Muscle layer of duodenum (tissue), 2 donors: ENCODE data around the gene LSM14B.

Source experiments
- H3K27ac ChIP-seq: one replicate; pipeline ENCODE4 v1.7.0; 2013; ENCODE audit warnings: mild to moderate bottlenecking, low read length
- H3K27me3 ChIP-seq: one replicate; pipeline ENCODE4 v1.7.0; 2013; ENCODE audit warnings: low read depth, mild to moderate bottlenecking, control low read depth, low read length
- H3K36me3 ChIP-seq, 2 donors: one replicate each; pipeline ENCODE4 v1.7.0; 2013; ENCODE audit warnings: low read length in 2 of 2, control low read depth in 1 of 2, mild to moderate bottlenecking in 1 of 2; ENCODE audit not compliant: insufficient read depth in 2 of 2, control insufficient read depth in 1 of 2
- H3K4me1 ChIP-seq, 2 donors: one replicate each; pipeline ENCODE4 v1.7.0; 2013; ENCODE audit warnings: low read length in 2 of 2, mild to moderate bottlenecking in 2 of 2, control low read depth in 1 of 2, moderate library complexity in 1 of 2; ENCODE audit not compliant: insufficient read depth in 2 of 2, control insufficient read depth in 1 of 2
- H3K4me3 ChIP-seq, 2 donors: one replicate each; pipeline ENCODE4 v1.7.0; 2013; ENCODE audit warnings: low read length in 2 of 2, low read depth in 1 of 2, mild to moderate bottlenecking in 1 of 2
- H3K9me3 ChIP-seq, 2 donors: one replicate each; pipeline ENCODE4 v1.7.0; 2013; ENCODE audit warnings: low read length in 2 of 2, control low read depth in 1 of 2, mild to moderate bottlenecking in 1 of 2; ENCODE audit not compliant: control insufficient read depth in 1 of 2
- donor health status: healthy.

LSM14B gene

GRCh38 chr20:62122654-62123449, 577 bp downstream of the LSM14B start:
- peak overlapping the region; percentile 44 to 85 for H3K4me3 ChIP-seq
- H3K36me3 ChIP-seq = peaks cover 24 to 28% of the 10 kb centered on the region in 2 donors
- H3K9me3 ChIP-seq = no peaks in the 10 kb centered on the region
- H3K4me1 ChIP-seq = peaks cover 9 to 18% of the 10 kb centered on the region in 2 donors
- H3K27me3 ChIP-seq = no peaks in the 10 kb centered on the region
- no peak overlapping the region for H3K27ac ChIP-seq

GRCh38 chr20:62123450-62124118, 1.3 kb downstream of the LSM14B start:
- Histone ChIP-seq H3K36me3 (peaks cover 31 to 35% of the 10 kb centered on the region in 2 donors), H3K27me3 (no peaks in the 10 kb centered on the region), H3K4me1 (peaks cover 9 to 18% of the 10 kb centered on the region in 2 donors), H3K4me3 (peak overlapping the region; percentile 44 to 85), H3K27ac (no peak overlapping the region), H3K9me3 (no peaks in the 10 kb centered on the region)

GRCh38 chr20:62126141-62126540, 3.9 kb downstream of the LSM14B start:
- H3K27ac ChIP-seq = no peak overlapping the region

GRCh38 chr20:62127799-62128198, 5.5 kb downstream of the LSM14B start:
- Histone ChIP-seq H3K4me3 (no peak overlapping the region), H3K36me3 (peaks cover 55 to 77% of the 10 kb centered on the region in 2 donors), H3K4me1 (peaks cover 9 to 17% of the 10 kb centered on the region in 2 donors), H3K27ac (no peak overlapping the region), H3K27me3 (no peaks in the 10 kb centered on the region), H3K9me3 (no peaks in the 10 kb centered on the region)

More at GRCh38 chr20:62126141-62126540, 3.9 kb downstream of the LSM14B start:
- peaks cover 49 to 61% of the 10 kb centered on the region in 2 donors for H3K36me3 ChIP-seq
- H3K4me1 ChIP-seq = peaks cover 9 to 18% of the 10 kb centered on the region in 2 donors
- H3K27me3 ChIP-seq = no peaks in the 10 kb centered on the region
- no peak overlapping the region for H3K4me3 ChIP-seq
- no peaks in the 10 kb centered on the region for H3K9me3 ChIP-seq

- Histone ChIP-seq H3K9me3 (no peaks in the 10 kb centered on the region), H3K36me3 (peaks cover 57 to 83% of the 10 kb centered on the region in 2 donors), H3K4me1 (peaks cover 8 to 10% of the 10 kb centered on the region in 2 donors), H3K4me3 (no peak overlapping the region), H3K27me3 (no peaks in the 10 kb centered on the region), H3K27ac (no peak overlapping the region)
Observed at GRCh38 chr20:62128502-62128901, 6.2 kb downstream of the LSM14B start.

GRCh38 chr20:62129731-62130531, 7.7 kb downstream of the LSM14B start:
- no peaks in the 10 kb centered on the region for H3K4me1 ChIP-seq
- no peak overlapping the region for H3K4me3 ChIP-seq
- peaks cover 61 to 96% of the 10 kb centered on the region in 2 donors for H3K36me3 ChIP-seq
- no peaks in the 10 kb centered on the region for H3K9me3 ChIP-seq
- no peaks in the 10 kb centered on the region for H3K27me3 ChIP-seq
- no peak overlapping the region for H3K27ac ChIP-seq

GRCh38 chr20:62131560-62132320, 9.5 kb downstream of the LSM14B start:
- Histone ChIP-seq H3K36me3 (peaks cover 64 to 97% of the 10 kb centered on the region in 2 donors), H3K27ac (no peak overlapping the region), H3K9me3 (no peaks in the 10 kb centered on the region), H3K4me1 (no peaks in the 10 kb centered on the region), H3K4me3 (no peak overlapping the region), H3K27me3 (no peaks in the 10 kb centered on the region)

- no peaks in the 10 kb centered on the region for H3K27me3 ChIP-seq
- H3K9me3 ChIP-seq = no peaks in the 10 kb centered on the region
- no peak overlapping the region for H3K4me3 ChIP-seq
- H3K27ac ChIP-seq = no peak overlapping the region
- no peaks in the 10 kb centered on the region for H3K4me1 ChIP-seq
- peaks cover 63 to 98% of the 10 kb centered on the region in 2 donors for H3K36me3 ChIP-seq
Observed at GRCh38 chr20:62132421-62132820, 10.1 kb downstream of the LSM14B start.

GRCh38 chr20:62133051-62133845, 11.0 kb downstream of the LSM14B start:
- Histone ChIP-seq H3K36me3 (peaks cover 64 to 99% of the 10 kb centered on the region in 2 donors), H3K9me3 (no peaks in the 10 kb centered on the region), H3K4me1 (no peaks in the 10 kb centered on the region), H3K27ac (no peak overlapping the region), H3K27me3 (no peaks in the 10 kb centered on the region), H3K4me3 (no peak overlapping the region)

- Histone ChIP-seq H3K9me3 (no peaks in the 10 kb centered on the region), H3K4me3 (no peak overlapping the region), H3K4me1 (no peaks in the 10 kb centered on the region), H3K27me3 (no peaks in the 10 kb centered on the region), H3K36me3 (peaks cover 61 to 99% of the 10 kb centered on the region in 2 donors), H3K27ac (no peak overlapping the region)
Observed at GRCh38 chr20:62133864-62134263, 11.6 kb downstream of the LSM14B start.
